Pancreas (tissue), 10 donors: Measurements from ENCODE around the gene LAMA1. TPM values are rescaled to one million over a fixed set of nuclear protein-coding genes. Genes with fewer than 3 reads are reported as not detected.

Source experiments
- ATAC-seq, 4 donors: fragments of 200-7000 bp; cut with Tn5 transposase; one replicate each; pipeline versions ENCODE4 v1.8.0 to v1.9.1; 2020; ENCODE audit warnings: mild to moderate bottlenecking in 4 of 4, moderate library complexity in 4 of 4
- DNase-seq, 6 donors: peaks; one replicate each; pipeline ENCODE4 v3.0.0-alpha.2; 2020
- FAIRE-seq: peaks from 2 replicates; lab custom pipeline; 2012; peaks lifted over from hg19 to GRCh38; lab: Jason Lieb, UNC
- H3K27ac ChIP-seq, 4 donors: fragments of 200-600 bp; sonication (generic); 1 replicate in 3 of 4; 2 replicates in 1 of 4; pipeline versions ENCODE4 v1.5.0 to v1.8.0; 2020
- H3K27me3 ChIP-seq, 4 donors: fragments of 200-600 bp; one replicate each; pipeline ENCODE4 v1.8.0; 2021
- H3K36me3 ChIP-seq, 3 donors: fragments of 200-600 bp; sonication (generic) in 1 of 3; one replicate each; pipeline versions ENCODE4 v1.5.0 to v1.8.0; 2020 to 2021
- H3K4me1 ChIP-seq, 3 donors: fragments of 200-600 bp; one replicate each; pipeline ENCODE4 v1.8.0; 2021
- H3K4me3 ChIP-seq, 4 donors: fragments of 200-600 bp; sonication (generic) in 2 of 4; one replicate each; pipeline versions ENCODE4 v1.5.0 to v1.8.0; 2020 to 2021
- H3K9me3 ChIP-seq, 4 donors: fragments of 200-600 bp; one replicate each; pipeline ENCODE4 v1.8.0; 2021
- WGBS, 2 donors: extraction: QIAGEN DNeasy Blood & Tissue Kit; methylation state at CpG; one replicate each; pipeline ENCODE4 v1.1.7; 2013; 5-methylcytosine and 5-hydroxymethylcytosine counted together
- intact Hi-C, 3 donors: fragments of 100-400 bp; cut with DNase I; formaldehyde crosslinking; loops; one replicate each; pipeline versions ENCODE4 v1.11.1 to v1.14.2; 2022
- polyA plus RNA-seq, 2 donors: library from polyadenylated mRNA; stranded (reverse); fragments of 200-250 nt; gene quantifications; one replicate each; pipeline ENCODE4 v1.2.3, GENCODE V29; 2013
- total RNA-seq, 6 donors: library from RNA; stranded (reverse); fragmentation: NEBNext Ultra II Directional in 4 of 6; extraction: Animal tissue kit (Norgen Biotek cat#: 25700) in 4 of 6; gene quantifications; one replicate each; pipeline versions ENCODE4 v1.2.1 to v1.2.4, GENCODE V29; 2021 to 2023
- TF ChIP-seq, protein P1 (sequence below), 4 donors: fragments of 200-600 bp; sonication (generic) in 3 of 4; IDR thresholded peaks; one replicate each; pipeline versions ENCODE4 v1.5.0 to v1.8.0; 2021; ENCODE audit warnings: antibody characterized with exemption in 4 of 4
- donor health status: healthy with polysubstance abuse.
- donor health status: DM: no; HTN: no; CAD: no; lungs with moderate emphysema.
- donor health status: DM: no; HTN: no; CAD: no.
- donor health status: control.
- donor health status: control.
- donor health status: Bipolar disorder and iron deficiency.
- donor health status: DM: yes; HTN: yes; CAD: no.
- donor health status: DM: no; HTN: no; CAD: no.
- donor health status: DM: no; HTN: no; CAD: no.
- donor health status: DM: yes; HTN: yes; CAD: no.

The LAMA1 gene
- total and polyA plus RNA-seq, 8 donors, result 0.39 to 3.1 (median 1.0) TPM

GRCh38 chr18:6994771-6995430 is 122.7 kb downstream of the LAMA1 start:
- ATAC-seq (peak in 1 of 4 donors; percentile 68), FAIRE-seq (no peak), DNase-seq (no peak)
- no peak overlapping the region for H3K27ac ChIP-seq
- H3K9me3 ChIP-seq, result no peaks in the 10 kb centered on the region
- no peaks in the 10 kb centered on the region for H3K27me3 ChIP-seq
- WGBS, 2 donors, result 63 to 68% methylated on average over 7 of the region's 7 CpGs
- intact Hi-C loops, result loop anchor here in 1 of 3 donors (10.0 kb wide), 1 partner anchor 70 kb away; no protein-coding TSS in a partner anchor
- no peak overlapping the region for H3K4me3 ChIP-seq
- H3K4me1 ChIP-seq, result no peaks in the 10 kb centered on the region
- TF ChIP-seq, protein P1, sequence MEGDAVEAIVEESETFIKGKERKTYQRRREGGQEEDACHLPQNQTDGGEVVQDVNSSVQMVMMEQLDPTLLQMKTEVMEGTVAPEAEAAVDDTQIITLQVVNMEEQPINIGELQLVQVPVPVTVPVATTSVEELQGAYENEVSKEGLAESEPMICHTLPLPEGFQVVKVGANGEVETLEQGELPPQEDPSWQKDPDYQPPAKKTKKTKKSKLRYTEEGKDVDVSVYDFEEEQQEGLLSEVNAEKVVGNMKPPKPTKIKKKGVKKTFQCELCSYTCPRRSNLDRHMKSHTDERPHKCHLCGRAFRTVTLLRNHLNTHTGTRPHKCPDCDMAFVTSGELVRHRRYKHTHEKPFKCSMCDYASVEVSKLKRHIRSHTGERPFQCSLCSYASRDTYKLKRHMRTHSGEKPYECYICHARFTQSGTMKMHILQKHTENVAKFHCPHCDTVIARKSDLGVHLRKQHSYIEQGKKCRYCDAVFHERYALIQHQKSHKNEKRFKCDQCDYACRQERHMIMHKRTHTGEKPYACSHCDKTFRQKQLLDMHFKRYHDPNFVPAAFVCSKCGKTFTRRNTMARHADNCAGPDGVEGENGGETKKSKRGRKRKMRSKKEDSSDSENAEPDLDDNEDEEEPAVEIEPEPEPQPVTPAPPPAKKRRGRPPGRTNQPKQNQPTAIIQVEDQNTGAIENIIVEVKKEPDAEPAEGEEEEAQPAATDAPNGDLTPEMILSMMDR (IDR thresholded peaks at IDR 0.05), result no peak
- no peaks in the 10 kb centered on the region for H3K36me3 ChIP-seq

GRCh38 chr18:6994056-6994770 is 123.4 kb downstream of the LAMA1 start:
- no peak for ATAC-seq
- H3K4me1 ChIP-seq, result no peaks in the 10 kb centered on the region

DNA sequence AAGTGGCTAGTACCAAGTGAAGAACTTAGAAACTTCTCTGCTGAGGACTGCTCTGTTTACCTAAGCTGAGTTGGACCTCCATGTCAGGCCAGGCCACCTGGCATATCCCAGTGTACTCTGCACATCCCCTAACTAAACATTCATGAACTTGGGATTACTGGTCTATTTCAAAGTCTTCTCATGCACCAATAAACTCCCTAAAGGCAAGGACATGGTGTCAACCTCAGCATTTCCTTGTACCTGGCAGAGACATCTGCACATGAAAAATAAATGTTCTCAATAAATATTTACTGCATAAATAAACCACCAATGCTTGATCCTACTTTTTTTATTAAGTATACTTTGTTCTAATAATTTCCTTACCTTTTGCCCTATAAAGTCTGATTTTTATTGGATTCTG is 124.8 kb downstream of the LAMA1 start:
- Histone ChIP-seq H3K27ac (no peak overlapping the region), H3K27me3 (no peaks in the 10 kb centered on the region), H3K4me1 (no peaks in the 10 kb centered on the region), H3K4me3 (no peak overlapping the region), H3K36me3 (no peaks in the 10 kb centered on the region), H3K9me3 (no peaks in the 10 kb centered on the region)
- TF ChIP-seq, protein P1 (IDR thresholded peaks at IDR 0.05), result no peak
- ATAC-seq, result peak in 1 of 4 donors; percentile 31
- intact Hi-C loops, result loop anchor here in 1 of 3 donors (10.0 kb wide), 1 partner anchor 68 kb away; no protein-coding TSS in a partner anchor
- DNase-seq, result no peak
- no peak for FAIRE-seq

More at GRCh38 chr18:6994056-6994770, 123.4 kb downstream of the LAMA1 start:
- TF ChIP-seq, protein P1 (IDR thresholded peaks at IDR 0.05), result no peak
- H3K27me3 ChIP-seq, result no peaks in the 10 kb centered on the region
- DNase-seq (no peak), FAIRE-seq (no peak)
- H3K9me3 ChIP-seq, result no peaks in the 10 kb centered on the region
- H3K4me3 ChIP-seq, result no peak overlapping the region
- H3K27ac ChIP-seq, result no peak overlapping the region
- intact Hi-C loops, result loop anchor here in 1 of 3 donors (10.0 kb wide), 1 partner anchor 69 kb away; no protein-coding TSS in a partner anchor
- H3K36me3 ChIP-seq, result no peaks in the 10 kb centered on the region
- WGBS, 2 donors, result 81 to 90% methylated on average over 7 of the region's 7 CpGs

GRCh38 chr18:6983366-6983765 is 134.2 kb downstream of the LAMA1 start:
- TF ChIP-seq, protein P1 (IDR thresholded peaks at IDR 0.05), result no peak
- intact Hi-C loops, result no loop called here
- WGBS, 2 donors, result 51 to 63% methylated on average over 7 of the region's 7 CpGs
- H3K9me3 ChIP-seq, result no peaks in the 10 kb centered on the region
- H3K27ac ChIP-seq, result no peak overlapping the region
- H3K4me1 ChIP-seq, result no peaks in the 10 kb centered on the region
- FAIRE-seq (no peak), ATAC-seq (peak in 3 of 4 donors; percentile 60 to 84 (median 73)), DNase-seq (peak in 1 of 6 donors; percentile 41)
- H3K27me3 ChIP-seq, result no peaks in the 10 kb centered on the region
- H3K36me3 ChIP-seq, result no peaks in the 10 kb centered on the region
- no peak overlapping the region for H3K4me3 ChIP-seq
